ENCODE measurements around the gene C6orf136.

The C6orf136 gene

GRCh38 chr6:30690403-30691207 is 43.7 kb downstream of the C6orf136 start, which contains the start of gene NRM:
Gene NRM, minus strand, starts transcription at chr6:30690984. Its CDS starts 10 bp downstream, at chr6:30690974.
- DNase-seq (ENCODE audit: low read depth), result peak; percentile 85
- H3K4me3 ChIP-seq (replicated peaks; ENCODE audit: low read depth, low read length), result peak within 1 kb of the TSS; percentile 86
- TF ChIP-seq CTCF (IDR thresholded peaks at IDR 0.05; ENCODE audit: low read length, missing control alignments), result no peak

- no peak for TF ChIP-seq CTCF (IDR thresholded peaks at IDR 0.05; ENCODE audit: low read length, missing control alignments)
- DNase-seq (ENCODE audit: low read depth), result no peak
- H3K4me3 ChIP-seq (replicated peaks; ENCODE audit: low read depth, low read length), result peak overlapping the region; percentile 86
Observed at GRCh38 chr6:30691208-30691847, 44.4 kb downstream of the C6orf136 start.

DNA sequence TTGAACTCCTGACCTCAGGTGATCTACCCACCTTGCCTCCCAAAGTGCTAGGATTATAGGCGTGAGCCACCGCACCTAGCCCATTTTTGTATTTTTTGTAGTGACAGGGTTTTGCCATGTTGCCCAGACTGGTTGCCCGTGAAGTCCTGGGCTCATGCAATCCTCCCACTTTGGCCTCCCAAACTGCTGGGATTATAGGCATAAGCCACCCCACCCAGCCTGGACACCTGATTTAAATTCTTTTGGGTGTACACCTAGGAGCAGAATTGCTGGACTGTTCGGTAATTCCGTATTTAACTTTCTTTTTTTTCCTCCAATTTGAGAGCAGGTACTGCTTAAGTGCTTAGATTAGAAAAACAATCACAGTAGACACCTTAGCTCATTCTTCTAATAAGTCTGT is 49.5 kb downstream of the C6orf136 start:
- no peak overlapping the region for H3K4me3 ChIP-seq (replicated peaks; ENCODE audit: low read depth, low read length)
- no peak for DNase-seq (ENCODE audit: low read depth)
- TF ChIP-seq CTCF (IDR thresholded peaks at IDR 0.05; ENCODE audit: low read length, missing control alignments), result no peak

DNA sequence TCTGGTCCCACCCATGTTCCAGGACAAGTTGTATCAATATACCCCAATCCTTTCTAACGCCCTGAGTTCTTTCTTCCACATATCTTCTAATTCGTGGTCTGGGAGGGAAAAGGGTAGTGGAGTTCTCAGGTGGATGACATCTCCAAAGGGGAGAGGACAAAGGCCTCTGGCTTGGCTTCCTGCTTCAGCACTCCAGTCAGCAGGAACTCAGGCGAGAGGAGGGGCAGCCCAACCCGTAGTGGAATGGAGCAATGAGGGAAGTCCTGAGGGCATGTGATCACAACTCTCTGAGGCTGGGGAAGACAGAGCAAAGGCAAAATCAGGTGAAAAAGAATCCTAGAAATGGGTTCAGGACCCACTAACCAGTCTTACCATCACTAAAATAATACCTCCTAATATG is 53.4 kb downstream of the C6orf136 start:
- no peak for DNase-seq (ENCODE audit: low read depth)
- TF ChIP-seq CTCF (IDR thresholded peaks at IDR 0.05; ENCODE audit: low read length, missing control alignments), result no peak
- H3K4me3 ChIP-seq (replicated peaks; ENCODE audit: low read depth, low read length), result no peak overlapping the region

Data from fibroblast of pulmonary artery (primary cell).